RWPE2 (cell line): ENCODE measurements around the gene NTHL1.

Experiments
- ATAC-seq: fragments of 200-7000 bp; cut with Tn5 transposase; 3 replicates; pipeline ENCODE4 v1.9.1; 2021; ENCODE audit warnings: low read depth
- DNase-seq: peaks from one replicate; pipeline ENCODE4 v3.0.0-alpha.2; 2020; ENCODE audit warnings: low spot score
- H3K27ac ChIP-seq: fragments of 450-650 bp; 2 replicates; pipeline ENCODE4 v1.5.1; 2017; ENCODE audit warnings: mild to moderate bottlenecking; ENCODE audit not compliant: poor library complexity, severe bottlenecking
- H3K27me3 ChIP-seq: fragments of 250-450 bp; sonication (Bioruptor Pico); 2 replicates; pipeline ENCODE4 v1.5.1; 2021; ENCODE audit warnings: mild to moderate bottlenecking, moderate library complexity; ENCODE audit not compliant: insufficient read depth, poor library complexity, severe bottlenecking
- H3K36me3 ChIP-seq: fragments of 250-450 bp; sonication (Bioruptor Pico); 2 replicates; pipeline ENCODE4 v1.5.1; 2020; ENCODE audit warnings: low read depth, mild to moderate bottlenecking, moderate library complexity
- H3K4me1 ChIP-seq: fragments of 250-450 bp; sonication (Bioruptor Pico); 2 replicates; pipeline ENCODE4 v1.5.1; 2021; ENCODE audit warnings: mild to moderate bottlenecking, moderate library complexity; ENCODE audit not compliant: insufficient read depth, poor library complexity, severe bottlenecking
- H3K4me3 ChIP-seq: fragments of 250-450 bp; sonication (Bioruptor Pico); 2 replicates; pipeline ENCODE4 v1.5.1; 2021; ENCODE audit warnings: mild to moderate bottlenecking, moderate library complexity; ENCODE audit not compliant: severe bottlenecking
- H3K9me3 ChIP-seq: fragments of 250-450 bp; sonication (Bioruptor Pico); 2 replicates; pipeline ENCODE4 v1.5.1; 2021; ENCODE audit warnings: mild to moderate bottlenecking, moderate library complexity; ENCODE audit not compliant: severe bottlenecking
- TF ChIP-seq, protein P1 (sequence below): fragments of 450-650 bp; IDR thresholded peaks from one replicate; pipeline ENCODE4 v1.5.1; 2017; ENCODE audit warnings: mild to moderate bottlenecking, moderate library complexity; ENCODE audit not compliant: poor library complexity, severe bottlenecking

NTHL1 gene

DNA sequence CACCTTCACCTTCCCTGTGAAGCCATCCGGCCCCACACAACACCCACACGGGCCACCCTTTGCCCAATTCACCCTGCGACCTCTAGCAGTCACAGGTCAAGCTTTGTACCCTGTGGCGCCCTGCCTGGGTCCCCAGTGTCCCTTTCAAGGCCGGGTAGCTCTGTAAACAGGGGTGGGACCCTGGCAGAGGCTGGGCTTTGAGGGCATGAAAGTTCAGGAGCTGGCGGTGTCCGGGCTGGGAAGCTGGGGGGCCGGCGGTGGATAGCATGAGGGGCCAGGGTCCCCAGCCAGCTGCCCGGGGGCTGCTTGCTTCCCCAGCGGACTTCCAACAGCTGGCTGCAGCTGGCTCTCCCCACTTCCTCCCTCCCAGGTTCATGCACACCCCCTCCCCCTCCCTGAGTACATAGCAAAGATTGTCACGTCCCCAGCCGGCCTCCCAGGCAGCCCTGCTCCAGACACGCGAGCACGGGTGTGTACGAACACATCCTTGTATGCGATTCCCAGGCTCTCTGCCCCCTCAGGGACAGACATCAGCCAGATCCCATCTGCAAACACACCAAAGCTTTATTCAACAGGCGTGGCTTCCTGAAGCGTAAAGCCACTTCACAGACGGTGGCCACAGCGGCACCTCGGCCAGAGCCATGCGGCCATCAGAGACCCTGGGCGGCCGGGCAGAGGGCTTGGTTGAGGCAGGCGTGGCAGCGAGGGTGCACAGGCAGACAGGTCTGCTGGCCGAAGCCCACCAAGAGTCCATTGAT lies 8.2 kb downstream of the NTHL1 start:
- Histone ChIP-seq H3K27me3 (no peaks in the 10 kb centered on the region), H3K4me3 (no peak overlapping the region), H3K9me3 (no peaks in the 10 kb centered on the region), H3K27ac (no peak overlapping the region), H3K36me3 (no peaks in the 10 kb centered on the region), H3K4me1 (peaks cover 9% of the 10 kb centered on the region)
- ATAC-seq (no peak), DNase-seq (no peak)
- TF ChIP-seq, protein P1, sequence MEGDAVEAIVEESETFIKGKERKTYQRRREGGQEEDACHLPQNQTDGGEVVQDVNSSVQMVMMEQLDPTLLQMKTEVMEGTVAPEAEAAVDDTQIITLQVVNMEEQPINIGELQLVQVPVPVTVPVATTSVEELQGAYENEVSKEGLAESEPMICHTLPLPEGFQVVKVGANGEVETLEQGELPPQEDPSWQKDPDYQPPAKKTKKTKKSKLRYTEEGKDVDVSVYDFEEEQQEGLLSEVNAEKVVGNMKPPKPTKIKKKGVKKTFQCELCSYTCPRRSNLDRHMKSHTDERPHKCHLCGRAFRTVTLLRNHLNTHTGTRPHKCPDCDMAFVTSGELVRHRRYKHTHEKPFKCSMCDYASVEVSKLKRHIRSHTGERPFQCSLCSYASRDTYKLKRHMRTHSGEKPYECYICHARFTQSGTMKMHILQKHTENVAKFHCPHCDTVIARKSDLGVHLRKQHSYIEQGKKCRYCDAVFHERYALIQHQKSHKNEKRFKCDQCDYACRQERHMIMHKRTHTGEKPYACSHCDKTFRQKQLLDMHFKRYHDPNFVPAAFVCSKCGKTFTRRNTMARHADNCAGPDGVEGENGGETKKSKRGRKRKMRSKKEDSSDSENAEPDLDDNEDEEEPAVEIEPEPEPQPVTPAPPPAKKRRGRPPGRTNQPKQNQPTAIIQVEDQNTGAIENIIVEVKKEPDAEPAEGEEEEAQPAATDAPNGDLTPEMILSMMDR, result no peak

DNA sequence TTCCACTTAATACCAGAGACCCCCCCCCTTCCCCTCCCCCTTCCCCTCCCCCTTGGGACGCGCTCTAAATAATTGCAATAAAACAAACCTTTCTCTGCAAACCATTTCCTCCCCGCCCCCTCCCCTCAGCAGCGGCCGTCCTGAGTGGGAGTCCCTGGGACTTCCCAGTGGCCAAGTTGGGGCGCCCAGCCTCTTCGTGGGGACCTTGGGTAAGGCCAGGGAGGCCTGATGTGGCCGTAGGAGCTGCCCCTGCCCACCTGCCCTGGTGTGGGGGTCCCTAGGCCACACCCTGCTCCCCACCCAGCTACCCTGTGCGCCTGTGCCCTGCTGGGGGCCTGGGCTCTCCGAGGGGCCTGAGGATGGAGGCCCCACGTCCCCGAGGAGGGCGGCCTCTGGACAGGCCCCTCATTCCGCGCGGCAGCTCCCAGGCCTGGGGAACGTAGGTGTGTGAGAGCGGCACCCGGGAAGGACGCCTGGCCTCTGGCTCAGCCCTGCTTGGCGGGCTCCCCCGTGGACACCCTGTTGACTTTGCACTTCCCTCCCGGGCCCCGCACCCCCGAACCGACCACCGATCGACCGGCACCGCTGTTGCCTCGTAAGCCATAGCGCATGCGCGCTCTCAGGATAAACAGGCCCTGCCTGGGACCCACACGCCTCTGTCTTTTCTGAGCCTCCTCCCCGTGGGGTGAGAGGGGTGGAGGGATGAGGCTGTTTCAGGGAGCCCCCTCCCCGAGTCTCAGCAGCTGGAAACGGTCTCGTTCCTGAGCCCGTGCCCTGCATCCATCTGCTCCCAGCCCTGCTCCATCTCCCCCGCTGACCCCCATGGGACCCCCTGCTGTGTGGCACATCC lies 9.0 kb downstream of the NTHL1 start:
- TF ChIP-seq, protein P1, result no peak
- H3K9me3 ChIP-seq, result no peaks in the 10 kb centered on the region
- no peak overlapping the region for H3K4me3 ChIP-seq
- H3K27me3 ChIP-seq, result no peaks in the 10 kb centered on the region
- H3K27ac ChIP-seq, result no peak overlapping the region
- H3K4me1 ChIP-seq, result peaks cover 12% of the 10 kb centered on the region
- H3K36me3 ChIP-seq, result no peaks in the 10 kb centered on the region
- ATAC-seq (no peak), DNase-seq (no peak)

DNA sequence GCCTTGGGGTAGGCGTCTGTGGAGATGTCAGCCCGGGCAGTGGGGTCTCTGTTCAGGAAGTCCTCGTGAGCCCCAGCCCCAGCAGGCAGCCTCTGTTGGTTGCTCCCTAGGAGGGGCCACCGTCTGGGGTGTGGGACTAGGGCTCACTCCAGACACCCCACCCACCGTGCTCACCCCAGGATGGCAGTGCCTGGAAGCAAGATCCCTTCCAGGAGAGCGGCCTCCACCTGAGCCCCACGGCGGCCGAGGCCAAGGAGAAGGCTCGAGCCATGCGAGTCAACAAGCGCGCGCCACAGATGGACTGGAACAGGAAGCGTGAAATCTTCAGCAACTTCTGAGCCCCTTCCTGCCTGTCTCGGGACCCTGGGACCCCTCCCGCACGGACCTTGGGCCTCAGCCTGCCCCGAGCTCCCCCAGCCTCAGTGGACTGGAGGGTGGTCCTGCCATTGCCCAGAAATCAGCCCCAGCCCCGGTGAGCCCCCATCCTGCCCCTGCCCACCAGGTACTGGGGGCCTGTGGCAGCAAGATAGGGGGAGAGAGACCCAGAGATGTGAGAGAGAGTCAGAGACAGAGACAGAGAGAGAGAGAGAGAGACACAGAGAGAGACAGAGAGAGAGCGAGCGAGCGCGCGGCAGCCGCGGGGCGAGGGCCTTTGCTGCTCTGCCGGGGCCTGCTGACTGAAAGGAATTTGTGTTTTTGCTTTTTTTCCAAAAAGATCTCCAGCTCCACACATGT lies 9.8 kb downstream of the NTHL1 start:
- Histone ChIP-seq H3K4me1 (peaks cover 17% of the 10 kb centered on the region), H3K27ac (no peak overlapping the region), H3K27me3 (no peaks in the 10 kb centered on the region), H3K36me3 (no peaks in the 10 kb centered on the region), H3K4me3 (no peak overlapping the region), H3K9me3 (no peaks in the 10 kb centered on the region)
- TF ChIP-seq, protein P1, result no peak
- ATAC-seq (no peak), DNase-seq (no peak)

DNA sequence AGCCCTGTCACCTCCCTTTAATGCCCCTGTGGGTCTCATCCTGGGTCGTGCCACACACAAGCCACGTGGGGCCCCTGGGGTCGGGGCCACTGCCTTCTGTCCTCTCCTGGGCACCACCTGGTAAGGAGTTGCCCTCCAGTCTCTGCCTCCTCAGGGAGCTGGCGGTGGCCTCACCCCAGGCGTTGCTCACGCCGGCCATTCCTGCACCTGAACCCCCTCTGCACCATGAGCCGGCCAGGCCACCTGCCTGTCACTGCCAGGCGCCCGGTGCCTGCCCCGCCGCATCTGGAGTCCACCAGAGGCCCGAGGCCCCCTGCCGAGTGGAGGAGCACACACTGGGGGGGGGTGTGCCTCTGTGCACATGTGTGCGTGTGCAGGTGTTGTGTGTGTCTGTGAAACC lies 10.5 kb downstream of the NTHL1 start:
- TF ChIP-seq, protein P1, result no peak
- peaks cover 17% of the 10 kb centered on the region for H3K4me1 ChIP-seq
- no peaks in the 10 kb centered on the region for H3K9me3 ChIP-seq
- H3K27ac ChIP-seq, result no peak overlapping the region
- DNase-seq (no peak), ATAC-seq (no peak)
- H3K4me3 ChIP-seq, result no peak overlapping the region
- H3K27me3 ChIP-seq, result no peaks in the 10 kb centered on the region
- no peaks in the 10 kb centered on the region for H3K36me3 ChIP-seq
